H9 (cell line): Measurements from ENCODE around the gene NR5A1. TPM values are rescaled to one million over a fixed set of nuclear protein-coding genes. Genes with fewer than 3 reads are reported as not detected.

Experiments
- DNase-seq: peaks from one replicate; pipeline ENCODE4 v3.0.0-alpha.2; 2017
- H2AFZ ChIP-seq: one replicate; pipeline ENCODE4 v1.6.1; 2013; ENCODE audit warnings: mild to moderate bottlenecking, low read length, control low read depth, moderate library complexity
- H2AK5ac ChIP-seq: 2 replicates; pipeline ENCODE4 v1.6.1; 2013; ENCODE audit warnings: low read length, control low read depth, mixed read lengths; ENCODE audit not compliant: insufficient read length
- H2BK120ac ChIP-seq: one replicate; pipeline ENCODE4 v1.6.1; 2013; ENCODE audit warnings: low read depth, mild to moderate bottlenecking, low read length, control low read depth, inconsistent platforms; ENCODE audit not compliant: poor library complexity, severe bottlenecking
- H2BK12ac ChIP-seq: 2 replicates; pipeline ENCODE4 v1.6.1; 2013; ENCODE audit warnings: low read length, control low read depth, mixed read lengths, low read depth; ENCODE audit not compliant: insufficient read length
- H2BK15ac ChIP-seq: 2 replicates; pipeline ENCODE4 v1.6.1; 2013; ENCODE audit warnings: low read depth, low read length, control low read depth
- H2BK20ac ChIP-seq: one replicate; pipeline ENCODE4 v1.6.1; 2013; ENCODE audit warnings: low read depth, mild to moderate bottlenecking, low read length, control low read depth, inconsistent platforms; ENCODE audit not compliant: poor library complexity, severe bottlenecking
- H2BK5ac ChIP-seq: 2 replicates; pipeline ENCODE4 v1.6.1; 2013; ENCODE audit warnings: low read length, control low read depth, mixed read lengths; ENCODE audit not compliant: insufficient read length
- H3K14ac ChIP-seq: 2 replicates; pipeline ENCODE4 v1.6.1; 2013; ENCODE audit warnings: low read length, control low read depth; ENCODE audit not compliant: insufficient read depth
- H3K18ac ChIP-seq: 2 replicates; pipeline ENCODE4 v1.6.1; 2013; ENCODE audit warnings: low read depth, mild to moderate bottlenecking, mixed read lengths, low read length, control low read depth; ENCODE audit not compliant: insufficient read length
- H3K23ac ChIP-seq: 2 replicates; pipeline ENCODE4 v1.6.1; 2013; ENCODE audit warnings: low read length, control low read depth, mixed read lengths, low read depth; ENCODE audit not compliant: insufficient read length
- H3K23me2 ChIP-seq: 2 replicates; pipeline ENCODE4 v1.6.1; 2013; ENCODE audit warnings: low read depth, mild to moderate bottlenecking, mixed read lengths, low read length, control low read depth; ENCODE audit not compliant: insufficient read length, poor library complexity, severe bottlenecking
- H3K27ac ChIP-seq: 2 replicates; pipeline ENCODE4 v1.5.1; 2013; ENCODE audit warnings: low read length, control low read depth, mixed read lengths, low read depth; ENCODE audit not compliant: insufficient read length
- H3K27me3 ChIP-seq: 2 replicates; pipeline ENCODE4 v1.6.1; 2013; ENCODE audit warnings: low read length, control low read depth, inconsistent platforms; ENCODE audit not compliant: insufficient read depth
- H3K4ac ChIP-seq: 2 replicates; pipeline ENCODE4 v1.6.1; 2013; ENCODE audit warnings: low read depth, mild to moderate bottlenecking, control low read depth, inconsistent platforms, low read length, moderate library complexity
- H3K4me1 ChIP-seq: 2 replicates; pipeline ENCODE4 v1.6.1; 2013; ENCODE audit warnings: low read length, control low read depth, inconsistent platforms; ENCODE audit not compliant: insufficient read depth
- H3K4me2 ChIP-seq: 2 replicates; pipeline ENCODE4 v1.6.1; 2013; ENCODE audit warnings: low read length, control low read depth, mixed read lengths; ENCODE audit not compliant: insufficient read length, insufficient read depth
- H3K56ac ChIP-seq: 2 replicates; pipeline ENCODE4 v1.6.1; 2013; ENCODE audit warnings: low read depth, mild to moderate bottlenecking, mixed read lengths, low read length, control low read depth; ENCODE audit not compliant: insufficient read length
- H3K79me1 ChIP-seq: 2 replicates; pipeline ENCODE4 v1.6.1; 2013; ENCODE audit warnings: low read depth, mild to moderate bottlenecking, moderate library complexity, low read length, control low read depth, inconsistent platforms; ENCODE audit not compliant: insufficient read depth, poor library complexity, severe bottlenecking
- H3K79me2 ChIP-seq: 2 replicates; pipeline ENCODE4 v1.6.1; 2013; ENCODE audit warnings: low read length, control low read depth, inconsistent platforms; ENCODE audit not compliant: insufficient read depth
- H3K9ac ChIP-seq: 2 replicates; pipeline ENCODE4 v1.6.1; 2013; ENCODE audit warnings: low read length, control low read depth, mixed read lengths; ENCODE audit not compliant: insufficient read length; ENCODE audit errors: extremely low read depth
- H3K9me3 ChIP-seq: one replicate; pipeline ENCODE4 v1.6.1; 2013; ENCODE audit warnings: low read depth, low read length, inconsistent platforms; ENCODE audit not compliant: control insufficient read depth
- H3T11ph ChIP-seq: one replicate; pipeline ENCODE4 v1.6.1; 2013; ENCODE audit warnings: mild to moderate bottlenecking, low read length, control low read depth, inconsistent platforms
- H4K20me1 ChIP-seq: one replicate; pipeline ENCODE4 v1.6.1; 2013; ENCODE audit not compliant: control insufficient read depth, insufficient read length, insufficient read depth
- H4K5ac ChIP-seq: 2 replicates; pipeline ENCODE4 v1.6.1; 2013; ENCODE audit warnings: low read depth, mild to moderate bottlenecking, mixed read lengths, low read length, control low read depth; ENCODE audit not compliant: insufficient read length
- H4K8ac ChIP-seq: replicated peaks from 2 replicates; pipeline ENCODE4 v1.6.1; 2013; ENCODE audit warnings: low read length, control low read depth, mixed read lengths, low read depth; ENCODE audit not compliant: insufficient read length
- H4K91ac ChIP-seq: 2 replicates; pipeline ENCODE4 v1.6.1; 2013; ENCODE audit warnings: low read depth, mild to moderate bottlenecking, moderate library complexity, mixed read lengths, low read length, control low read depth; ENCODE audit not compliant: insufficient read length
- H3K27ac Mint-ChIP-seq, 3 experiments: 2 replicates in 2 of 3; 3 replicates in 1 of 3; pipeline ENCODE4 v1.8.0; 2020 to 2021; ENCODE audit warnings: mixed read lengths in 3 of 3, mild to moderate bottlenecking in 1 of 3, moderate library complexity in 1 of 3
- H3K27me3 Mint-ChIP-seq: 2 replicates; pipeline ENCODE4 v1.8.0; 2021; ENCODE audit warnings: low read depth, mild to moderate bottlenecking, moderate library complexity, mixed read lengths
- H3K36me3 Mint-ChIP-seq, 3 experiments: 2 replicates in 2 of 3; 3 replicates in 1 of 3; pipeline ENCODE4 v1.8.0; 2020 to 2021; ENCODE audit warnings: low read depth in 3 of 3, mixed read lengths in 3 of 3; ENCODE audit not compliant: insufficient read depth in 1 of 3
- H3K4me1 Mint-ChIP-seq, 2 experiments: 2 replicates each; pipeline ENCODE4 v1.8.0; 2020; ENCODE audit warnings: mixed read lengths in 2 of 2
- H3K4me3 Mint-ChIP-seq, 2 experiments: 2 replicates in 1 of 2; 3 replicates in 1 of 2; pipeline ENCODE4 v1.8.0; 2020 to 2021; ENCODE audit warnings: mild to moderate bottlenecking in 2 of 2, mixed read lengths in 2 of 2, moderate library complexity in 1 of 2
- H3K9me3 Mint-ChIP-seq, 2 experiments: 2 replicates in 1 of 2; 3 replicates in 1 of 2; pipeline ENCODE4 v1.8.0; 2020; ENCODE audit warnings: mild to moderate bottlenecking in 2 of 2, mixed read lengths in 2 of 2, moderate library complexity in 1 of 2
- WGBS: extraction: QIAGEN DNeasy Blood & Tissue Kit; methylation state at CpG from one replicate; pipeline ENCODE4 v1.1.7; 2013; ENCODE audit warnings: missing lambda C conversion rate, low lambda C conversion rate, mixed read lengths; ENCODE audit not compliant: insufficient read length; ENCODE audit errors: extremely low coverage; 5-methylcytosine and 5-hydroxymethylcytosine counted together
- total RNA-seq: library from RNA; stranded (reverse); gene quantifications from 2 replicates; pipeline ENCODE4 v1.2.1, GENCODE V29; 2021
- TF ChIP-seq, protein P1 (sequence below): fragments of 200-600 bp; sonication (generic); conservative IDR thresholded peaks from 3 replicates; pipeline ENCODE4 v1.8.0; 2021; ENCODE audit warnings: antibody characterized with exemption, mild to moderate bottlenecking

The NR5A1 gene
- total RNA-seq, 1 experiment from 2014 or later = 0.37 TPM

DNA sequence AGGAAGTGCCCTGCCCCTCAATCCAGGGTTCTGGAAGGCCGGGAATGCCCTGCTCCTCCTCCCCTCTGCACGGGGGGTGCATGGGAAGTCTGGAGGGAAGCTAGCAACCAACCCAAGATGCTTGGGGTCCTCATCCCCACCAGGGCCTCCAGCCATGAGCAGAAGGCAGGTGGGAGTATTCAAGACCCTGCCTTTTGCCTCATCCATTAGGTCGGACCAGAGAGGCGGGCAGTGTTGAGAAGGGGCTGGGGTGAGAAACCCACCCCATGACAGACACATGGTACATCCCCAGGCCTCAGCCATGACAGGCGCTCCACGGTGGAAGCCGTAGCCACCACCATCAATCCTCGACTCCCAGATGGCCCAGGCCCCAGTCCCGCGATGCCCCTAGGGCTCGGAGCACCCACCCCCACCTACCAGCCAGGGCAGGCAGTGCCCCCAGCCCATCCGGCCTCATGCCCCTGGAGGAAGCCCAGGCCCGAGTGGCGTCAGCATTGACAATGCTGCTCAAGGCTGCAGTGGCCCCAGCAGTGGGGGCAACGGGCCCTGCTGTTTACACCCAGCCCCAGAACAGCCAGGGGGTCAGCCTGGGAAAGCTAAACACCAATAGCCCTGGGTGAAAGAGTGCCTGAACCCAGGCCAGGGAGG lies 8.6 kb downstream of the NR5A1 start:
- H4K91ac ChIP-seq = no peak overlapping the region
- Mint-ChIP-seq H3K27ac (no peak overlapping the region; a peak in 1 of 7 replicates), H3K9me3 (no peaks in the 10 kb centered on the region; a peak in 1 of 5 replicates), H3K4me1 (peaks cover 0 to 27% of the 10 kb centered on the region in 2 experiments; a peak in 2 of 4 replicates), H3K27me3 (peaks cover 51% of the 10 kb centered on the region), H3K4me3 (no peak overlapping the region), H3K36me3 (no peaks in the 10 kb centered on the region)
- no peak overlapping the region; the same call in 1 of the 2 replicates for H3K14ac ChIP-seq
- H4K8ac ChIP-seq = no peak overlapping the region
- no CpG with 5 or more reads among the region's 15 CpGs for WGBS
- H3K56ac ChIP-seq = no peak overlapping the region
- no peak overlapping the region for H2BK15ac ChIP-seq
- no peak overlapping the region for H3T11ph ChIP-seq
- H2BK5ac ChIP-seq = no peak overlapping the region
- H3K79me2 ChIP-seq = no peaks in the 10 kb centered on the region
- peaks cover 19% of the 10 kb centered on the region for H3K27me3 ChIP-seq
- no peak overlapping the region for H2AFZ ChIP-seq
- H3K9ac ChIP-seq = no peak overlapping the region
- no peak overlapping the region for H2BK120ac ChIP-seq
- H3K27ac ChIP-seq = no peak overlapping the region
- H4K5ac ChIP-seq = no peak overlapping the region
- H3K23me2 ChIP-seq = no peaks in the 10 kb centered on the region
- no peak overlapping the region for H3K18ac ChIP-seq
- TF ChIP-seq, protein P1, sequence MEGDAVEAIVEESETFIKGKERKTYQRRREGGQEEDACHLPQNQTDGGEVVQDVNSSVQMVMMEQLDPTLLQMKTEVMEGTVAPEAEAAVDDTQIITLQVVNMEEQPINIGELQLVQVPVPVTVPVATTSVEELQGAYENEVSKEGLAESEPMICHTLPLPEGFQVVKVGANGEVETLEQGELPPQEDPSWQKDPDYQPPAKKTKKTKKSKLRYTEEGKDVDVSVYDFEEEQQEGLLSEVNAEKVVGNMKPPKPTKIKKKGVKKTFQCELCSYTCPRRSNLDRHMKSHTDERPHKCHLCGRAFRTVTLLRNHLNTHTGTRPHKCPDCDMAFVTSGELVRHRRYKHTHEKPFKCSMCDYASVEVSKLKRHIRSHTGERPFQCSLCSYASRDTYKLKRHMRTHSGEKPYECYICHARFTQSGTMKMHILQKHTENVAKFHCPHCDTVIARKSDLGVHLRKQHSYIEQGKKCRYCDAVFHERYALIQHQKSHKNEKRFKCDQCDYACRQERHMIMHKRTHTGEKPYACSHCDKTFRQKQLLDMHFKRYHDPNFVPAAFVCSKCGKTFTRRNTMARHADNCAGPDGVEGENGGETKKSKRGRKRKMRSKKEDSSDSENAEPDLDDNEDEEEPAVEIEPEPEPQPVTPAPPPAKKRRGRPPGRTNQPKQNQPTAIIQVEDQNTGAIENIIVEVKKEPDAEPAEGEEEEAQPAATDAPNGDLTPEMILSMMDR = no peak
- H3K23ac ChIP-seq = no peak overlapping the region
- H3K4me1 ChIP-seq = no peaks in the 10 kb centered on the region
- H3K79me1 ChIP-seq = no peaks in the 10 kb centered on the region
- H3K4ac ChIP-seq = no peak overlapping the region
- no peak overlapping the region for H3K4me2 ChIP-seq
- no peak overlapping the region for H2BK20ac ChIP-seq
- H4K20me1 ChIP-seq = no peaks in the 10 kb centered on the region
- DNase-seq = no peak
- H2AK5ac ChIP-seq = no peak overlapping the region
- H2BK12ac ChIP-seq = no peak overlapping the region
- H3K9me3 ChIP-seq = no peaks in the 10 kb centered on the region
